ENCODE results near the gene TOMM6.
A peak's percentile ranks its signal among the peaks of the same experiment; 100 is the strongest.

TOMM6 gene
- total RNA-seq, result 0 reads per million in 17 experiments

- DNase-seq, result peak; percentile 97 to 98 (median 98)
Measured at GRCh38 chr6:41787219-41787917, at the start of gene TOMM6. Gene TOMM6, plus strand, starts transcription at chr6:41787694. Its CDS starts 4 bp downstream, at chr6:41787698.

- DNase-seq, result no peak
Measured at GRCh38 chr6:41739041-41739440, 48.5 kb upstream of the TOMM6 start.

GRCh38 chr6:41740366-41741162, 46.9 kb upstream of the TOMM6 start:
- DNase-seq, result no peak

- no peak for DNase-seq
Measured at GRCh38 chr6:41741625-41742490, 45.6 kb upstream of the TOMM6 start.

- no peak for DNase-seq
Measured at GRCh38 chr6:41743406-41744235, 43.9 kb upstream of the TOMM6 start.

- no peak for DNase-seq
Measured at GRCh38 chr6:41744236-41744787, 43.2 kb upstream of the TOMM6 start.

- DNase-seq, result no peak
Measured at GRCh38 chr6:41746107-41746506, 41.4 kb upstream of the TOMM6 start.

GRCh38 chr6:41747256-41748101, 40.0 kb upstream of the TOMM6 start, which contains the start of gene PGC:
Gene PGC, minus strand, starts transcription at chr6:41747397. Its CDS starts 63 bp downstream, at chr6:41747334.
- DNase-seq, result no peak

GRCh38 chr6:41748102-41748477, 39.4 kb upstream of the TOMM6 start:
- no peak for DNase-seq

GRCh38 chr6:41748542-41748941, 39.0 kb upstream of the TOMM6 start:
- DNase-seq, result no peak

GRCh38 chr6:41750374-41750773, 37.1 kb upstream of the TOMM6 start:
- no peak for DNase-seq

- DNase-seq, result no peak
Measured at GRCh38 chr6:41755895-41756294, 31.6 kb upstream of the TOMM6 start.

GRCh38 chr6:41756354-41756753, 31.1 kb upstream of the TOMM6 start:
- no peak for DNase-seq

GRCh38 chr6:41757271-41757670, 30.2 kb upstream of the TOMM6 start:
- no peak for DNase-seq

- DNase-seq, result no peak
Measured at GRCh38 chr6:41757931-41758640, 29.4 kb upstream of the TOMM6 start.

- DNase-seq, result no peak
Measured at GRCh38 chr6:41758641-41759035, 28.9 kb upstream of the TOMM6 start.

GRCh38 chr6:41759106-41759904, 28.2 kb upstream of the TOMM6 start:
- DNase-seq, result no peak

- no peak for DNase-seq
Measured at GRCh38 chr6:41759905-41760579, 27.5 kb upstream of the TOMM6 start.

GRCh38 chr6:41763470-41763869, 24.0 kb upstream of the TOMM6 start:
- peak; percentile 38 to 78 (median 42) for DNase-seq

Data from suppressor macrophage (primary cell).